ENCODE measurements around the gene TSPEAR. TPM values are rescaled to one million over a fixed set of nuclear protein-coding genes. Genes with fewer than 3 reads are reported as not detected.
A peak's percentile ranks its signal among the peaks of the same experiment; 100 is the strongest.

The TSPEAR gene
- total RNA-seq, 4 donors from 2014 or later: 0.21 to 1.3 (median 0.69) TPM

GRCh38 chr21:44511938-44512275, 199.5 kb downstream of the TSPEAR start:
- intact Hi-C loops (cut with DNase I): loop anchor here (5.0 kb wide), 1 partner anchor 280 kb away; no protein-coding TSS in a partner anchor
- Histone ChIP-seq H3K27ac (no peak overlapping the region), H3K36me3 (no peaks in the 10 kb centered on the region), H3K27me3 (no peaks in the 10 kb centered on the region), H3K4me1 (peaks cover 12 to 13% of the 10 kb centered on the region in 2 donors), H3K4me3 (replicated peaks in 1 of 3) (no peak overlapping the region), H3K9me3 (no peaks in the 10 kb centered on the region)
- TF ChIP-seq CTCF (IDR thresholded peaks at IDR 0.05) (no peak), POLR2A (IDR thresholded peaks at IDR 0.05) (no peak)
- WGBS, 2 donors: 86 to 88% methylated on average over 8 of the region's 8 CpGs
- no peak for DNase-seq

DNA sequence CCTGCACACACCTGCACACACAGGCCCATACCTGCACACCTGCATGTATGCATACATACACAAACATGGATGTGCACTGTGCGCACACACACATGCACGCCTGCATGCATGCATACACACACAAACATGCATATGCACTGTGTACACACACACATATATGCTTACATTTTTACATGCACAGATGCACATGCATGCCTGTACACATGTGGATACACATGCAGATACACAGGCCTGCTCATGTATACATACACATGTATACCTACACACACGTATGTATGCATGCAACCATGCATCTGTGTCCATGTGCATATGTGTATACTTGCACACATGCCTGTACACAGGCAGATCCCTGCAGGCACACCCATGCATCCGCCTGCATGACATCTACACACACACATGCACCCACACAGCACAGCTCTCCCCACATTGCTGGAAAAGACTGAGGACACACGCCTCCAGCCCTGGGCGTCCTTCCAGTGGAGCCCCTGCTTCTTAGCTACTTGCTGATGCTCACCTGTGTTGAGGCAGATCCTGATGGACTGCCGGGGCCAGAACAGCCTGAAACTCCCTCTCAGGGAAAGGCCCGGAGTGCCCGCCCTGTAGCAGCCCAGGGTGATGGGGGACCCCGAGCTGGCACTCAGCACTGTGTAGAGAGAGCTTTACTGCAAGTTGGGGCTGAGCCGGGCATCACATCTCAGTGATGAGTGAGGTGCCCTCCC, 200.0 kb downstream of the TSPEAR start:
- Histone ChIP-seq H3K4me1 (peaks cover 12 to 13% of the 10 kb centered on the region in 2 donors), H3K4me3 (replicated peaks in 1 of 3) (no peak overlapping the region), H3K9me3 (no peaks in the 10 kb centered on the region), H3K36me3 (no peaks in the 10 kb centered on the region), H3K27me3 (no peaks in the 10 kb centered on the region), H3K27ac (no peak overlapping the region)
- intact Hi-C loops (cut with DNase I): loop anchor here (5.0 kb wide), 1 partner anchor 281 kb away; no protein-coding TSS in a partner anchor
- DNase-seq: no peak
- TF ChIP-seq CTCF (IDR thresholded peaks at IDR 0.05) (no peak), POLR2A (IDR thresholded peaks at IDR 0.05) (no peak)
- WGBS, 2 donors: 84 to 89% methylated on average over 10 to 11 of the region's 11 CpGs

GRCh38 chr21:44510508-44511218, 200.7 kb downstream of the TSPEAR start:
- intact Hi-C loops (cut with DNase I): loop anchor here (5.0 kb wide), 1 partner anchor 282 kb away; no protein-coding TSS in a partner anchor

DNA sequence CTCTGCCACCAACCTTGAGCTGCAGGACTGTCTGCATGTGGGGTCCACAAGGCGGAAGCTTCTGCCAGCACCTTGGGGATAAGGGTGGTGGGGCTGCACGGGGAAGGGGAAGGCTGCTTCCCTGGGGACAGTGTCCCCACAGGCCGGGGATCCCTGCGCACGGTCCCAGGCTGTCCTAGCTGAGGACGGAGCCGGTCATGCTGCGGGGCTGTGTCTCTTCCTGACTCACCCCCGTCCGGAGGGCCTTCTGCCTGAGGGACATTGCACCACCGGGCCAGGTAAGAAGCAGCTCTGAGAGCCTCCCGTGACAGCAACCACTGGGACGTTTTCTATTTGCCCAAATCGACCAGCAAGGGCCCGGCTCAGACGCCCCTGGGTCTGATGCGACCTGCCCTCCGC, 201.3 kb downstream of the TSPEAR start:
- H3K4me3 ChIP-seq (replicated peaks in 1 of 3): no peak overlapping the region
- H3K9me3 ChIP-seq: no peaks in the 10 kb centered on the region
- 38 to 93% methylated on average over 4 to 12 of the region's 18 CpGs for WGBS, 2 donors
- intact Hi-C loops (cut with DNase I): loop anchor here (5.0 kb wide), 1 partner anchor 282 kb away; no protein-coding TSS in a partner anchor
- H3K27me3 ChIP-seq: no peaks in the 10 kb centered on the region
- TF ChIP-seq CTCF (IDR thresholded peaks at IDR 0.05) (no peak), POLR2A (IDR thresholded peaks at IDR 0.05) (no peak)
- H3K4me1 ChIP-seq: peaks cover 12 to 13% of the 10 kb centered on the region in 2 donors
- H3K27ac ChIP-seq: no peak overlapping the region
- H3K36me3 ChIP-seq: no peaks in the 10 kb centered on the region
- DNase-seq: no peak

More at GRCh38 chr21:44510508-44511218, 200.7 kb downstream of the TSPEAR start:
- Histone ChIP-seq H3K27ac (no peak overlapping the region), H3K36me3 (no peaks in the 10 kb centered on the region), H3K27me3 (no peaks in the 10 kb centered on the region), H3K4me1 (peaks cover 12 to 13% of the 10 kb centered on the region in 2 donors), H3K9me3 (no peaks in the 10 kb centered on the region), H3K4me3 (replicated peaks in 1 of 3) (no peak overlapping the region)
- peak; percentile 66 to 77 for DNase-seq
- 16 to 71% methylated on average over 2 to 22 of the region's 36 CpGs for WGBS, 2 donors
- TF ChIP-seq CTCF (IDR thresholded peaks at IDR 0.05) (peak; percentile 36 to 78 (median 67)), POLR2A (IDR thresholded peaks at IDR 0.05) (no peak)

DNA sequence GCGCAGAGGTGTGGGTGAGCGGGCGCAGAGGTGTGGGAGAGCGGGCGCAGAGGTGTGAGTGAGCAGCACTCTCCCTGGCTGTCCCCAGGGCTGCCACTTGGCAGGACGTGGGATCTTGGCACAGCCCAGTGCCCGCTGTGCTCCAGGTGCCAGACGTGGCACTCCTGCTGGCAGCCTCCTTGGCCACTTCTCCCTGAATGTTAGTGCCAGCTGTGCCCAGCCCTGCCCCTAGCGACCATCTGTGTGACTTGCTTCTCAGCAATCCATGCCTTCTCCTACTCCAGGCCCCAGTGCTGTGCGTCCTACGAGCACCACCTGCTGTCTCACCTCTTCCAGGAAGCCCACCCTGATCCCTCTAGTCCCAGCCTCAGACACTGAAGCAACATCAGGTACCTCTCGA, 201.8 kb downstream of the TSPEAR start:
- 59 to 65% methylated on average over 11 to 12 of the region's 12 CpGs for WGBS, 2 donors
- DNase-seq: peak; percentile 93 to 96
- H3K9me3 ChIP-seq: no peaks in the 10 kb centered on the region
- TF ChIP-seq CTCF (IDR thresholded peaks at IDR 0.05) (peak; percentile 20 to 82 (median 70)), POLR2A (IDR thresholded peaks at IDR 0.05) (no peak)
- no peaks in the 10 kb centered on the region for H3K27me3 ChIP-seq
- intact Hi-C loops (cut with DNase I): no loop called here
- peaks cover 12 to 13% of the 10 kb centered on the region in 2 donors for H3K4me1 ChIP-seq
- H3K4me3 ChIP-seq (replicated peaks in 1 of 3): no peak overlapping the region
- H3K27ac ChIP-seq: no peak overlapping the region
- H3K36me3 ChIP-seq: no peaks in the 10 kb centered on the region

Measured in thyroid gland (tissue), 4 donors.